ENCODE measurements around the gene TSPAN18. TPM values are rescaled to one million over a fixed set of nuclear protein-coding genes. Genes with fewer than 3 reads are reported as not detected.

The TSPAN18 gene
- polyA plus RNA-seq, 1 experiment, result 0.98 TPM

- CTCF ChIA-PET, result no interaction called here
- DNase-seq (ENCODE audit: low read depth, low spot score), result no peak
Measured at GRCh38 chr11:44770401-44770800, 43.6 kb downstream of the TSPAN18 start.

DNA sequence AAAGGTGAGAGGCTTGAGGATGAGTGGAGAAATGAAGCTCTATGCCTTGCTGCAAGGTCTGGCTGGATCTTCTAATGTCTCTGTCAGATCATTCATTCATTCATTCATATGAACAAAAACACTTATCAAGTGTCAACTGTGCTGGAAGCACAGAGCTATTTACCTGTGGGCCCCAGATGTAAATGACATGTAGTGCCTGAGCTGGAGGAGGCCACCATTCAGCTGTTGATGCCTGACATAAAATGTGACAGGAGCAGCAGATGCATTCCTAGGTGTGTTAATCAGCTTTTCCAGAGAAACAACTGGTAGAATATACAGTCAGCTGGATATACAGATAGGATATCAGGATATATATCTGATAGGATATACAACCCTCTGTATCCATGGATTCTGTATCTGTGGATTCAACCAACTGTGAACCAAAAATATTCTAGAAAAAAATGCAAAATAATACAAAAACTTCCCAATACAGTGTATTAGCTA, 44.5 kb downstream of the TSPAN18 start:
- H3K4me3 ChIP-seq (ENCODE audit: low read depth, low read length), result no peak overlapping the region
- H3K27ac ChIP-seq (ENCODE audit: low read depth, low read length), result no peak overlapping the region
- DNase-seq (ENCODE audit: low read depth, low spot score), result no peak
- peaks cover 11% of the 10 kb centered on the region for H3K27me3 ChIP-seq (ENCODE audit: control insufficient read depth, insufficient read depth, low read length)
- POLR2A ChIA-PET, result no interaction called here
- peaks cover 3% of the 10 kb centered on the region; the same call in 1 of the 2 replicates for H3K9me3 ChIP-seq (ENCODE audit: control insufficient read depth, insufficient read depth, low read length)
- TF ChIP-seq CTCF (IDR thresholded peaks at IDR 0.05; ENCODE audit: low read depth, low read length), result no peak
- CTCF ChIA-PET, result interaction anchor here (0.7 kb wide), 1 partner anchor 124 kb away, joined by 4 read pairs; no protein-coding TSS in a partner anchor

More at GRCh38 chr11:44770401-44770800, 43.6 kb downstream of the TSPAN18 start:
- POLR2A ChIA-PET, result no interaction called here
- peaks cover 3% of the 10 kb centered on the region; the same call in 1 of the 2 replicates for H3K9me3 ChIP-seq (ENCODE audit: control insufficient read depth, insufficient read depth, low read length)
- no peak overlapping the region for H3K4me3 ChIP-seq (ENCODE audit: low read depth, low read length)
- no peak for TF ChIP-seq CTCF (IDR thresholded peaks at IDR 0.05; ENCODE audit: low read depth, low read length)
- peaks cover 11% of the 10 kb centered on the region for H3K27me3 ChIP-seq (ENCODE audit: control insufficient read depth, insufficient read depth, low read length)
- H3K27ac ChIP-seq (ENCODE audit: low read depth, low read length), result no peak overlapping the region

- Histone ChIP-seq H3K27me3 (ENCODE audit: control insufficient read depth, insufficient read depth, low read length) (peaks cover 13% of the 10 kb centered on the region), H3K27ac (ENCODE audit: low read depth, low read length) (no peak overlapping the region), H3K4me3 (ENCODE audit: low read depth, low read length) (no peak overlapping the region), H3K9me3 (ENCODE audit: control insufficient read depth, insufficient read depth, low read length) (peaks cover 3% of the 10 kb centered on the region; the same call in 1 of the 2 replicates)
- CTCF ChIA-PET, result interaction anchor here (0.7 kb wide), 1 partner anchor 123 kb away, joined by 4 read pairs; no protein-coding TSS in a partner anchor
- POLR2A ChIA-PET, result no interaction called here
- no peak for DNase-seq (ENCODE audit: low read depth, low spot score)
- TF ChIP-seq CTCF (IDR thresholded peaks at IDR 0.05; ENCODE audit: low read depth, low read length), result no peak
Measured at GRCh38 chr11:44771841-44772240, 45.1 kb downstream of the TSPAN18 start.

GRCh38 chr11:44773351-44773965, 46.7 kb downstream of the TSPAN18 start:
- peaks cover 3% of the 10 kb centered on the region; the same call in 1 of the 2 replicates for H3K9me3 ChIP-seq (ENCODE audit: control insufficient read depth, insufficient read depth, low read length)
- no peak overlapping the region for H3K27ac ChIP-seq (ENCODE audit: low read depth, low read length)
- no peak for TF ChIP-seq CTCF (IDR thresholded peaks at IDR 0.05; ENCODE audit: low read depth, low read length)
- no peak overlapping the region for H3K4me3 ChIP-seq (ENCODE audit: low read depth, low read length)
- peaks cover 13% of the 10 kb centered on the region for H3K27me3 ChIP-seq (ENCODE audit: control insufficient read depth, insufficient read depth, low read length)
- DNase-seq (ENCODE audit: low read depth, low spot score), result no peak
- ChIA-PET CTCF (interaction anchor here (0.7 to 4.0 kb wide), 7 partner anchors 15 to 156 kb away, joined by 3 to 22 read pairs (median 4); no protein-coding TSS in a partner anchor), POLR2A (interaction anchor here (0.6 to 2.1 kb wide), 4 partner anchors 13 to 89 kb away, joined by 4 to 7 read pairs (median 4); no protein-coding TSS in a partner anchor)

GRCh38 chr11:44774108-44774507, 47.3 kb downstream of the TSPAN18 start:
- H3K27me3 ChIP-seq (ENCODE audit: control insufficient read depth, insufficient read depth, low read length), result peaks cover 13% of the 10 kb centered on the region
- no peak overlapping the region for H3K27ac ChIP-seq (ENCODE audit: low read depth, low read length)
- ChIA-PET CTCF (interaction anchor here (0.7 to 4.0 kb wide), 10 partner anchors 11 to 157 kb away, joined by 3 to 22 read pairs (median 6); no protein-coding TSS in a partner anchor), POLR2A (interaction anchor here (2.1 kb wide), 1 partner anchor 88 kb away, joined by 7 read pairs; no protein-coding TSS in a partner anchor)
- no peak overlapping the region for H3K4me3 ChIP-seq (ENCODE audit: low read depth, low read length)
- H3K9me3 ChIP-seq (ENCODE audit: control insufficient read depth, insufficient read depth, low read length), result peaks cover 3% of the 10 kb centered on the region; the same call in 1 of the 2 replicates
- no peak for DNase-seq (ENCODE audit: low read depth, low spot score)
- TF ChIP-seq CTCF (IDR thresholded peaks at IDR 0.05; ENCODE audit: low read depth, low read length), result no peak
